Lung (tissue), 12 donors: Measurements from ENCODE around the gene LRRC58. TPM values are rescaled to one million over a fixed set of nuclear protein-coding genes. Genes with fewer than 3 reads are reported as not detected.

ENCODE experiments used
- ATAC-seq: fragments of 200-7000 bp; cut with Tn5 transposase; one replicate; pipeline ENCODE4 v1.9.1; 2020; ENCODE audit warnings: moderate number of reproducible peaks; ENCODE audit not compliant: insufficient read depth, low FRiP score
- DNase-seq, 3 donors: peaks; one replicate each; pipeline ENCODE4 v3.0.0-alpha.2; 2013 to 2017
- H3K27ac ChIP-seq, 2 donors: one replicate each; pipeline ENCODE4 v1.5.1; 2013; ENCODE audit warnings: mild to moderate bottlenecking in 2 of 2, moderate library complexity in 2 of 2, control low read depth in 1 of 2, inconsistent platforms in 1 of 2, low read depth in 1 of 2, low read length in 1 of 2
- H3K27me3 ChIP-seq, 3 donors: one replicate each; pipeline ENCODE4 v1.5.1; 2013; ENCODE audit warnings: low read length in 2 of 3; ENCODE audit not compliant: control insufficient read depth in 3 of 3, insufficient read depth in 3 of 3
- H3K36me3 ChIP-seq, 4 donors: one replicate each; pipeline ENCODE4 v1.5.1; 2013; ENCODE audit warnings: low read length in 4 of 4, mild to moderate bottlenecking in 1 of 4, moderate library complexity in 1 of 4; ENCODE audit not compliant: control insufficient read depth in 4 of 4, insufficient read depth in 4 of 4
- H3K4me1 ChIP-seq, 5 donors: one replicate each; pipeline ENCODE4 v1.5.1; 2013; ENCODE audit warnings: low read length in 5 of 5, mild to moderate bottlenecking in 2 of 5, moderate library complexity in 1 of 5; ENCODE audit not compliant: control insufficient read depth in 5 of 5, insufficient read depth in 5 of 5
- H3K4me3 ChIP-seq: one replicate; pipeline ENCODE4 v1.5.1; 2013; ENCODE audit warnings: mild to moderate bottlenecking, control low read depth, moderate library complexity
- H3K9ac ChIP-seq, 2 donors: one replicate each; pipeline ENCODE4 v1.5.1; 2013; ENCODE audit warnings: low read length in 2 of 2, control low read depth in 1 of 2; ENCODE audit not compliant: insufficient read depth in 1 of 2
- H3K9me3 ChIP-seq, 4 donors: one replicate each; pipeline ENCODE4 v1.5.1; 2013; ENCODE audit warnings: low read length in 3 of 4, mild to moderate bottlenecking in 1 of 4, moderate library complexity in 1 of 4; ENCODE audit not compliant: control insufficient read depth in 4 of 4, insufficient read depth in 3 of 4
- WGBS, 2 donors: extraction: QIAGEN DNeasy Blood & Tissue Kit; methylation state at CpG; one replicate each; pipeline ENCODE4 v1.1.7; 2013; 5-methylcytosine and 5-hydroxymethylcytosine counted together
- polyA plus RNA-seq, 2 donors: library from polyadenylated mRNA; stranded (reverse); fragments of 200-250 nt; gene quantifications; one replicate each; pipeline ENCODE4 v1.2.1, GENCODE V29; 2013
- total RNA-seq, 2 donors: library from RNA; depleted of rRNA in 1 of 2; stranded (reverse); fragments of >200 nt in 1 of 2; gene quantifications; one replicate each; pipeline ENCODE4 v1.2.1, GENCODE V29; 2014 to 2021
- TF ChIP-seq, protein P1 (sequence below): IDR thresholded peaks from 2 replicates; pipeline ENCODE4 v1.5.1; 2012; ENCODE audit warnings: mild to moderate bottlenecking; ENCODE audit errors: control extremely low read depth, extremely low read depth
- donor health status: control.
- donor health status: control.
- donor health status: Bipolar disorder and iron deficiency.
- donor health status: healthy.
- donor health status: DM: yes; HTN: yes; CAD: no.

Gene LRRC58
- total and polyA plus RNA-seq, 4 donors, result 5.0 to 40.9 (median 13.8) TPM

DNA sequence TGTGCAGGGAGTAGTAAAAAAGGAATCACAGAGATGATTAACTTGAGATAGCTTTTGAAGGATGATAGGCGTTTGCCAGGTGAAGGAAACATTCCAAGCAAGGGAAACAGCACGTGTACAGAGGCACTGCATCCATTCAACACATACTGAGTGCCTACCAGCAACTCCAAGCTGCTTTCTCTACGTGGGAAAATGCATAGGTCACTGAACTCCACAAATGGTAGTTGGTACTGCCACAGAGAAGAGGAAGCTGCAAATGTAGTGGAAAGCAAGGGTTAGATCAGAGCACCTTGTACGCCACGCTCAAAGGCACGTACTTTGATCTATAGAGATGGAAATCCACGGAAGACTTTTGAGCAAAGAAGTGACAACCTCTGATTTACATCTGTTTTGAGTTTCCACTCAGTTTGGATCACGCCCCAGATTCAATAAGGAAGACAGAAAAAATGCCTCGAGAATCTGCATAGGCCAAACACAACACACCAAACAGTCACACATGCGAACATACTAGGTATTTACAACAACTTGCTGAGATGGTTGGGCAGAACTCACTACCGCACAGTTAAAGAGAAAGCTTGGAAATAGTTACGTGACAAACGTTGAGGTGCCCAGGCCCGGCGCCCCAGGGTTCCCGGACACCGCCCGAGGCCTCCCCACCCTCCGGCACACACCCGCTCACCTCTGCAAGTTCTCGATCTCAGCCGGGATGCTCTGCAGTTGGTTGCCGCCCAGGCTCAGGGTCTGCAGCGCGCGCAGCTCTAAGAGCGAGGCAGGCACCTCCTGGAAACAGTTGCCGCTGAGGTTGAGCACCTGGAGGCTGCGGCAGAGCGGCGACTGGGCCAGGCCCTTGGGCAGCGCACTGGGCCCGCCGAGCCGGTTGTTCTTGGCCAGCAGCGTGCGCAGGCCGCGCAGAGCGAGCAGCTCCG lies 826 bp downstream of the LRRC58 start:
- no peak for ATAC-seq
- Histone ChIP-seq H3K4me1 (peaks cover 0 to 14% (median 5%) of the 10 kb centered on the region in 5 donors), H3K4me3 (peak overlapping the region; percentile 95), H3K9ac (peak overlapping the region; percentile 59 to 75), H3K27ac (peak overlapping the region; percentile 95 to 97), H3K27me3 (no peaks in the 10 kb centered on the region), H3K36me3 (peaks cover 3 to 7% (median 4%) of the 10 kb centered on the region in 4 donors), H3K9me3 (no peaks in the 10 kb centered on the region)
- 2% methylated on average over 37 to 41 of the region's 41 CpGs for WGBS, 2 donors
- DNase-seq, result peak in 2 of 3 donors; percentile 39 to 48
- TF ChIP-seq, protein P1, sequence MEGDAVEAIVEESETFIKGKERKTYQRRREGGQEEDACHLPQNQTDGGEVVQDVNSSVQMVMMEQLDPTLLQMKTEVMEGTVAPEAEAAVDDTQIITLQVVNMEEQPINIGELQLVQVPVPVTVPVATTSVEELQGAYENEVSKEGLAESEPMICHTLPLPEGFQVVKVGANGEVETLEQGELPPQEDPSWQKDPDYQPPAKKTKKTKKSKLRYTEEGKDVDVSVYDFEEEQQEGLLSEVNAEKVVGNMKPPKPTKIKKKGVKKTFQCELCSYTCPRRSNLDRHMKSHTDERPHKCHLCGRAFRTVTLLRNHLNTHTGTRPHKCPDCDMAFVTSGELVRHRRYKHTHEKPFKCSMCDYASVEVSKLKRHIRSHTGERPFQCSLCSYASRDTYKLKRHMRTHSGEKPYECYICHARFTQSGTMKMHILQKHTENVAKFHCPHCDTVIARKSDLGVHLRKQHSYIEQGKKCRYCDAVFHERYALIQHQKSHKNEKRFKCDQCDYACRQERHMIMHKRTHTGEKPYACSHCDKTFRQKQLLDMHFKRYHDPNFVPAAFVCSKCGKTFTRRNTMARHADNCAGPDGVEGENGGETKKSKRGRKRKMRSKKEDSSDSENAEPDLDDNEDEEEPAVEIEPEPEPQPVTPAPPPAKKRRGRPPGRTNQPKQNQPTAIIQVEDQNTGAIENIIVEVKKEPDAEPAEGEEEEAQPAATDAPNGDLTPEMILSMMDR, result no peak

DNA sequence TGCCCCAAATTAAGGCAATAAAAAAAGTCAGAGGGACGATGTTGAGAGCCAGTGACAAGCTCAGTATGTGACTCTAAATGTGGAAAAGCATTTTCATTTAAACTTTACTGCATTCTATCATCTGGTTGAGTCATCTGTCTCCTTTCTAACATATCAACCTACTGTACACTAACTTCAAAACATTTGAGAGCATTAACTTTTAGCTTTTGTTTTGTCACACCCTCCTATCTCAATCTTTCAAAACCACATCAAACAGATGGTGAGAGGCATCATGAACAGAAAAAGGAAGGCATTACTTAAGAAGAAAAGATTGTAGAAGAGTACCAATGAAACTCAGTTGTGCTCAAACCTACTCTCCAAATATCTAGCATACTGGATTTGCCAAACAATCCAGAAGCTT lies 4.8 kb downstream of the LRRC58 start:
- H3K9me3 ChIP-seq, result peaks cover 0 to 2% (median 0%) of the 10 kb centered on the region in 4 donors
- ATAC-seq, result no peak
- 58 to 68% methylated on average over 1 of the region's 1 CpG for WGBS, 2 donors
- H3K36me3 ChIP-seq, result peaks cover 5 to 15% (median 8%) of the 10 kb centered on the region in 4 donors
- H3K4me1 ChIP-seq, result peaks cover 0 to 10% (median 6%) of the 10 kb centered on the region in 5 donors
- no peaks in the 10 kb centered on the region for H3K27me3 ChIP-seq
- TF ChIP-seq, protein P1, result no peak
- no peak overlapping the region for H3K4me3 ChIP-seq
- no peak overlapping the region for H3K27ac ChIP-seq
- no peak for DNase-seq
- H3K9ac ChIP-seq, result no peak overlapping the region

- H3K9me3 ChIP-seq, result peaks cover 0 to 2% (median 0%) of the 10 kb centered on the region in 4 donors
- WGBS, 2 donors, result 88 to 95% methylated on average over 8 of the region's 8 CpGs
- no peaks in the 10 kb centered on the region for H3K27me3 ChIP-seq
- peaks cover 8 to 25% (median 10%) of the 10 kb centered on the region in 4 donors for H3K36me3 ChIP-seq
- TF ChIP-seq, protein P1, result no peak
- peaks cover 0 to 6% (median 0%) of the 10 kb centered on the region in 5 donors for H3K4me1 ChIP-seq
- H3K4me3 ChIP-seq, result no peak overlapping the region
- no peak overlapping the region for H3K9ac ChIP-seq
- ATAC-seq, result no peak
- DNase-seq, result no peak
- H3K27ac ChIP-seq, result no peak overlapping the region
Measured at GRCh38 chr3:120341658-120342346, 7.4 kb downstream of the LRRC58 start.
